Ovary (tissue), 3 donors: ENCODE data around the gene LGALS12.

Experiments
- EP300 ChIP-seq: sonication (generic); formaldehyde crosslinking; IDR thresholded peaks from one replicate; pipeline ENCODE4 v1.6.1; 2017; ENCODE audit warnings: antibody characterized with exemption
- POLR2A ChIP-seq: fragments of 450-650 bp; IDR thresholded peaks from one replicate; pipeline ENCODE4 v1.6.1; 2017; ENCODE audit warnings: antibody characterized with exemption, mild to moderate bottlenecking, moderate library complexity
- TF ChIP-seq, protein P1 (sequence below), 3 donors: fragments of 450-650 bp in 2 of 3; fragments of 200-600 bp in 1 of 3; IDR thresholded peaks; one replicate each; pipeline versions ENCODE4 v1.5.1 to v1.8.0; 2016 to 2022; ENCODE audit warnings: antibody characterized with exemption in 3 of 3, mild to moderate bottlenecking in 1 of 3
- donor health status: DM: no; HTN: no; CAD: no.

DNA sequence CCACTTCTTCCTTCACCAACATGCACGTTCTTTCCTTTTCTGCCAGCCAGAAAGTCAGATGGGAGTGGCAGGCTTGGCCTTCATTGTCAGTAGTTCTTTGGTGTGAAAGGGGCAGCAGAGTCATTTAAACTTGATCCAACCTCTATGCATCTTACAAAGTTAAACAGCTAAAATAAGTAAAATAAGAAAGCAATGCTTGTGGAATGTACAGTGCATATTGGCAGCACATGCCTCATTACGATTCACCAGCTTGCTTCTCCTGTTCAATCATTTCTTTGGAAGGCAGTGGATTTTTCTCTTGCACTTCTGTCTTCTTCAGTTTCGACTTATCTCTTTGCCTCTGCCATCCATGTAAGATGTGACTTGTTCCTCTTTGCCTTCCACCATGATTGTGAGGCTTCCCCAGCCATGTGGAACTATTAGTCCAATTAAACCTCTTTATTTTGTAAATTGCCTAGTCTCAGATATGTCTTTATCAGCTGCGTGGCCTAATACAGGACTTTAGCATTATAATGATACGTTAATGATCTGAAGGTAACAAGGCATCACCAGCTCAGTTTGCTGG lies 14.8 kb downstream of the LGALS12 start:
- TF ChIP-seq, protein P1, sequence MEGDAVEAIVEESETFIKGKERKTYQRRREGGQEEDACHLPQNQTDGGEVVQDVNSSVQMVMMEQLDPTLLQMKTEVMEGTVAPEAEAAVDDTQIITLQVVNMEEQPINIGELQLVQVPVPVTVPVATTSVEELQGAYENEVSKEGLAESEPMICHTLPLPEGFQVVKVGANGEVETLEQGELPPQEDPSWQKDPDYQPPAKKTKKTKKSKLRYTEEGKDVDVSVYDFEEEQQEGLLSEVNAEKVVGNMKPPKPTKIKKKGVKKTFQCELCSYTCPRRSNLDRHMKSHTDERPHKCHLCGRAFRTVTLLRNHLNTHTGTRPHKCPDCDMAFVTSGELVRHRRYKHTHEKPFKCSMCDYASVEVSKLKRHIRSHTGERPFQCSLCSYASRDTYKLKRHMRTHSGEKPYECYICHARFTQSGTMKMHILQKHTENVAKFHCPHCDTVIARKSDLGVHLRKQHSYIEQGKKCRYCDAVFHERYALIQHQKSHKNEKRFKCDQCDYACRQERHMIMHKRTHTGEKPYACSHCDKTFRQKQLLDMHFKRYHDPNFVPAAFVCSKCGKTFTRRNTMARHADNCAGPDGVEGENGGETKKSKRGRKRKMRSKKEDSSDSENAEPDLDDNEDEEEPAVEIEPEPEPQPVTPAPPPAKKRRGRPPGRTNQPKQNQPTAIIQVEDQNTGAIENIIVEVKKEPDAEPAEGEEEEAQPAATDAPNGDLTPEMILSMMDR (IDR thresholded peaks at IDR 0.05), result no peak
- TF ChIP-seq POLR2A (no peak), EP300 (no peak)
